Spleen (tissue), 11 donors: ENCODE results near the gene LGALS7. TPM values are rescaled to one million over a fixed set of nuclear protein-coding genes. Genes with fewer than 3 reads are reported as not detected.

ENCODE experiments used
- DNase-seq: peaks from one replicate; pipeline ENCODE4 v3.0.0-alpha.2; 2020
- H3K27ac ChIP-seq, 8 donors: fragments of 200-600 bp; sonication (generic) in 7 of 8; 1 replicate in 4 of 8; 2 replicates in 4 of 8; pipeline versions ENCODE4 v1.5.0 to v1.8.0; 2016 to 2021; ENCODE audit warnings: inconsistent platforms in 4 of 8, mild to moderate bottlenecking in 4 of 8, moderate library complexity in 1 of 8
- H3K27me3 ChIP-seq, 7 donors: fragments of 200-600 bp; sonication (generic) in 6 of 7; replicated peaks in 1 of 7; 1 replicate in 4 of 7; 2 replicates in 3 of 7; pipeline versions ENCODE4 v1.5.0 to v1.8.0; 2016 to 2021; ENCODE audit warnings: inconsistent platforms in 3 of 7, mild to moderate bottlenecking in 1 of 7
- H3K36me3 ChIP-seq, 6 donors: fragments of 200-600 bp; sonication (generic) in 5 of 6; 1 replicate in 4 of 6; 2 replicates in 2 of 6; pipeline versions ENCODE4 v1.5.0 to v1.8.0; 2016 to 2021; ENCODE audit warnings: inconsistent platforms in 2 of 6
- H3K4me1 ChIP-seq, 6 donors: fragments of 200-600 bp; sonication (generic) in 5 of 6; 1 replicate in 3 of 6; 2 replicates in 3 of 6; pipeline versions ENCODE4 v1.5.0 to v1.8.0; 2016 to 2021; ENCODE audit warnings: inconsistent platforms in 3 of 6
- H3K4me3 ChIP-seq, 8 donors: fragments of 200-600 bp; sonication (generic) in 7 of 8; 1 replicate in 4 of 8; 2 replicates in 4 of 8; pipeline versions ENCODE4 v1.5.0 to v1.8.0; 2016 to 2021; ENCODE audit warnings: inconsistent platforms in 4 of 8, mild to moderate bottlenecking in 4 of 8, moderate library complexity in 2 of 8
- H3K9me3 ChIP-seq, 8 donors: fragments of 200-600 bp; sonication (generic) in 7 of 8; 1 replicate in 4 of 8; 2 replicates in 4 of 8; pipeline versions ENCODE4 v1.5.0 to v1.8.0; 2016 to 2021; ENCODE audit warnings: inconsistent platforms in 4 of 8
- POLR2AphosphoS5 ChIP-seq, 3 donors: sonication (generic); formaldehyde crosslinking; IDR thresholded peaks; one replicate each; pipeline ENCODE4 v1.5.1; 2017; ENCODE audit warnings: antibody characterized with exemption in 3 of 3
- WGBS, 5 donors: extraction: QIAGEN DNeasy Blood & Tissue Kit in 3 of 5; methylation state at CpG; one replicate each; pipeline versions ENCODE4 v1.1.5 to v1.1.7; 2013 to 2018; 5-methylcytosine and 5-hydroxymethylcytosine counted together
- intact Hi-C: fragments of 100-400 bp; cut with DNase I; formaldehyde crosslinking; loops from one replicate; pipeline ENCODE4 v1.15.0; 2023; ENCODE audit warnings: low total_unique reads
- polyA plus RNA-seq, 3 donors: library from polyadenylated mRNA; stranded (reverse); fragments of 200-250 nt; gene quantifications; one replicate each; pipeline ENCODE4 v1.2.1, GENCODE V29; 2013
- small RNA-seq, 4 donors: library from RNA; depleted of rRNA; stranded (forward); fragments of <200 nt; gene quantifications; one replicate each; pipeline ENCODE3, GENCODE V24; 2016
- total RNA-seq, 7 donors: library from RNA; depleted of rRNA in 3 of 7; stranded (reverse); fragments of >200 nt in 3 of 7; fragmentation: NEBNext Ultra II Directional in 4 of 7; extraction: Animal tissue kit (Norgen Biotek cat#: 25700) in 4 of 7; gene quantifications; one replicate each; pipeline versions ENCODE4 v1.1.0 to v1.2.1, GENCODE V29; 2016 to 2021
- TF ChIP-seq, protein P1 (sequence below), 11 experiments: fragments of 200-600 bp in 7 of 11; fragments of 450-650 bp in 4 of 11; sonication (generic) in 4 of 11; IDR thresholded peaks in 8 of 11; conservative IDR thresholded peaks in 3 of 11; 1 replicate in 7 of 11; 2 replicates in 4 of 11; pipeline versions ENCODE4 v1.4.0 to v1.8.0; 2016 to 2021; ENCODE audit warnings: antibody characterized with exemption in 11 of 11, inconsistent platforms in 4 of 11, mild to moderate bottlenecking in 1 of 11
- donor health status: healthy with polysubstance abuse.
- donor health status: DM: no; HTN: no; CAD: no; lungs with moderate emphysema.
- donor health status: DM: no; HTN: no; CAD: no.
- donor health status: Bipolar disorder and iron deficiency.
- donor health status: healthy.
- donor health status: DM: no; HTN: no; CAD: no.
- donor health status: DM: yes; HTN: yes; CAD: no.

Gene LGALS7
- total and polyA plus RNA-seq, 10 donors, result 0.52 to 7.4 (median 4.7) TPM; not detected in 6

DNA sequence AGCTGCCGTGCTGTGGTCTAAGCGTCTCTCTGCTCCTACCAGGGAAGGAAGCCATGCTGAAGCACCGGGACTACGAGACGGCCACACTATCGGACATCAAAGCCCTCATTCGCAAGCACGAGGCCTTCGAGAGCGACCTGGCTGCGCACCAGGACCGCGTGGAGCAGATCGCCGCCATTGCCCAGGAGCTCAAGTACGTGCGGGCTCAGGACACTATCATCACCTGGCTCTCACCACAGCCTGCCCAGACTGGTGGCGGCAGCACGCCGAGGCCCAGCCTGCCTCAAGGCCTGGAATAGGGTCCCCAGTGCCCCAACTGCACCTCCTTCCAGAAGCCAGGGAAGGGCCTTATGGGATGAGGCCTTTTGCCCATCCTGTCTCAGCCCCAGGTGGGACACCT, 51.8 kb downstream of the LGALS7 start:
- 87 to 94% (median 93%) methylated on average over 16 to 20 of the region's 20 CpGs for WGBS, 5 donors

More for the DNA sequence above, 51.8 kb downstream of the LGALS7 start:
- Histone ChIP-seq H3K27ac (peak overlapping the region in 7 of 8 donors; percentile 46 to 88 (median 79)), H3K4me1 (peaks cover 24 to 93% (median 57%) of the 10 kb centered on the region in 6 donors), H3K27me3 (no peaks in the 10 kb centered on the region), H3K9me3 (no peaks in the 10 kb centered on the region), H3K36me3 (peaks cover 0 to 100% (median 100%) of the 10 kb centered on the region in 6 donors), H3K4me3 (no peak overlapping the region)
- TF ChIP-seq, protein P1, sequence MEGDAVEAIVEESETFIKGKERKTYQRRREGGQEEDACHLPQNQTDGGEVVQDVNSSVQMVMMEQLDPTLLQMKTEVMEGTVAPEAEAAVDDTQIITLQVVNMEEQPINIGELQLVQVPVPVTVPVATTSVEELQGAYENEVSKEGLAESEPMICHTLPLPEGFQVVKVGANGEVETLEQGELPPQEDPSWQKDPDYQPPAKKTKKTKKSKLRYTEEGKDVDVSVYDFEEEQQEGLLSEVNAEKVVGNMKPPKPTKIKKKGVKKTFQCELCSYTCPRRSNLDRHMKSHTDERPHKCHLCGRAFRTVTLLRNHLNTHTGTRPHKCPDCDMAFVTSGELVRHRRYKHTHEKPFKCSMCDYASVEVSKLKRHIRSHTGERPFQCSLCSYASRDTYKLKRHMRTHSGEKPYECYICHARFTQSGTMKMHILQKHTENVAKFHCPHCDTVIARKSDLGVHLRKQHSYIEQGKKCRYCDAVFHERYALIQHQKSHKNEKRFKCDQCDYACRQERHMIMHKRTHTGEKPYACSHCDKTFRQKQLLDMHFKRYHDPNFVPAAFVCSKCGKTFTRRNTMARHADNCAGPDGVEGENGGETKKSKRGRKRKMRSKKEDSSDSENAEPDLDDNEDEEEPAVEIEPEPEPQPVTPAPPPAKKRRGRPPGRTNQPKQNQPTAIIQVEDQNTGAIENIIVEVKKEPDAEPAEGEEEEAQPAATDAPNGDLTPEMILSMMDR (IDR thresholded peaks at IDR 0.05 in 8 of 11, conservative IDR thresholded peaks at IDR 0.05 in 3 of 11), result no peak
- TF ChIP-seq POLR2AphosphoS5 (IDR thresholded peaks at IDR 0.05), result peak in 1 of 3 donors; percentile 42
- intact Hi-C loops, result no loop called here
- DNase-seq, result no peak

Small RNA genes lying within 50 kb of the gene (small RNA-seq; reads per million reads assigned to genes)
- 0 reads per million in 4 donors for gene RNU6-140P

Other genes with a start within 250 kb of the LGALS7 start
- gene MAP4K1, start 155.6 kb downstream of the LGALS7 start, total RNA-seq, result 100 to 1,000 TPM in 4 of 7 donors, 10 to 100 TPM in 3; 58.2 to 163 (median 122) TPM
- gene MAP4K1, start 155.6 kb downstream of the LGALS7 start, polyA plus RNA-seq, result 100 to 1,000 TPM in 2 of 3 donors, 10 to 100 TPM in 1; 81.3 to 161 (median 153) TPM
- 100 to 1,000 TPM; 232 to 538 (median 244) TPM for gene EIF3K, start 154.3 kb downstream of the LGALS7 start, total RNA-seq
- gene EIF3K, start 154.3 kb downstream of the LGALS7 start, polyA plus RNA-seq, result 100 to 1,000 TPM; 276 to 365 (median 328) TPM
- 100 to 1,000 TPM; 360 to 621 (median 487) TPM for gene ACTN4, start 125.9 kb downstream of the LGALS7 start, total RNA-seq
- gene ACTN4, start 125.9 kb downstream of the LGALS7 start, polyA plus RNA-seq, result 100 to 1,000 TPM in 1 of 3 donors, 10 to 100 TPM in 2; 39.3 to 185 (median 51.2) TPM
- gene CAPN12, start 29.0 kb downstream of the LGALS7 start, total RNA-seq, result 10 to 100 TPM in 5 of 7 donors, 1 to 10 TPM in 2; 9.0 to 25.6 (median 12.6) TPM
- gene CAPN12, start 29.0 kb downstream of the LGALS7 start, polyA plus RNA-seq, result 10 to 100 TPM; 15.2 to 33.3 (median 29.1) TPM
- 10 to 100 TPM in 2 of 7 donors, 1 to 10 TPM in 2, not detected in 3; 1.1 to 60.3 (median 17.5) TPM for gene LGALS7B, start 15.7 kb upstream of the LGALS7 start, total RNA-seq
- 100 to 1,000 TPM in 2 of 3 donors, 1 to 10 TPM in 1; 1.1 to 167 (median 116) TPM for gene LGALS7B, start 15.7 kb upstream of the LGALS7 start, polyA plus RNA-seq
- gene LGALS4, start 39.4 kb upstream of the LGALS7 start, total RNA-seq, result 1 to 10 TPM; 1.1 to 7.5 (median 2.8) TPM
- gene LGALS4, start 39.4 kb upstream of the LGALS7 start, polyA plus RNA-seq, result 1 to 10 TPM; 2.9 to 9.6 (median 9.3) TPM
- gene ECH1, start 58.3 kb upstream of the LGALS7 start, total RNA-seq, result 100 to 1,000 TPM; 119 to 293 (median 191) TPM
- gene ECH1, start 58.3 kb upstream of the LGALS7 start, polyA plus RNA-seq, result 100 to 1,000 TPM; 196 to 370 (median 216) TPM
- gene HNRNPL, start 76.5 kb upstream of the LGALS7 start, total RNA-seq, result 100 to 1,000 TPM; 188 to 357 (median 294) TPM
- gene HNRNPL, start 76.5 kb upstream of the LGALS7 start, polyA plus RNA-seq, result 100 to 1,000 TPM; 147 to 175 (median 168) TPM
- 10 to 100 TPM; 14.5 to 31.3 (median 26.5) TPM for gene RINL, start 104.8 kb upstream of the LGALS7 start, total RNA-seq
- gene RINL, start 104.8 kb upstream of the LGALS7 start, polyA plus RNA-seq, result 10 to 100 TPM; 26.6 to 42.5 (median 36.0) TPM
- 10 to 100 TPM; 44.5 to 81.0 (median 61.8) TPM for gene SIRT2, start 126.1 kb upstream of the LGALS7 start, total RNA-seq
- 10 to 100 TPM; 25.8 to 45.1 (median 30.7) TPM for gene SIRT2, start 126.1 kb upstream of the LGALS7 start, polyA plus RNA-seq
- 10 to 100 TPM; 18.1 to 29.0 (median 21.1) TPM for gene NFKBIB, start 126.5 kb upstream of the LGALS7 start, total RNA-seq
- gene NFKBIB, start 126.5 kb upstream of the LGALS7 start, polyA plus RNA-seq, result 10 to 100 TPM; 22.8 to 33.5 (median 23.5) TPM
- gene CCER2, start 138.7 kb upstream of the LGALS7 start, total RNA-seq, result 1 to 10 TPM in 1 of 7 donors, under 1 TPM in 3, not detected in 3; 0.34 to 1.1 (median 0.57) TPM
- 1 to 10 TPM in 1 of 3 donors, under 1 TPM in 2; 0.77 to 2.9 (median 0.86) TPM for gene CCER2, start 138.7 kb upstream of the LGALS7 start, polyA plus RNA-seq
- gene SARS2, start 157.2 kb upstream of the LGALS7 start, total RNA-seq, result 10 to 100 TPM; 12.5 to 37.4 (median 24.6) TPM
- gene SARS2, start 157.2 kb upstream of the LGALS7 start, polyA plus RNA-seq, result 10 to 100 TPM; 25.6 to 70.3 (median 50.7) TPM
- gene MRPS12, start 157.4 kb upstream of the LGALS7 start, total RNA-seq, result 10 to 100 TPM; 23.2 to 32.6 (median 26.0) TPM
- 10 to 100 TPM; 25.5 to 47.8 (median 47.1) TPM for gene MRPS12, start 157.4 kb upstream of the LGALS7 start, polyA plus RNA-seq
- gene FBXO17, start 202.2 kb upstream of the LGALS7 start, total RNA-seq, result 1 to 10 TPM; 3.6 to 7.7 (median 5.0) TPM
- gene FBXO17, start 202.2 kb upstream of the LGALS7 start, polyA plus RNA-seq, result 1 to 10 TPM in 2 of 3 donors, under 1 TPM in 1; 0.91 to 2.6 (median 2.2) TPM